SKM-1 treated with dmso at 0.1 percent for 144 hours (cell line): ENCODE data around the gene CLK1.

ENCODE experiments used
- DNase-seq: peaks from one replicate; lab custom pipeline; 2025; ENCODE audit not compliant: unreplicated experiment; lab: John Stamatoyannopoulos, UW

Gene CLK1

GRCh38 chr2:200811333-200812121 lies 52.9 kb downstream of the CLK1 start, which contains the start of gene BZW1:
BZW1 (plus strand) TSS chr2:200811910; CDS start chr2:200813218, 1,308 bp downstream.
- DNase-seq, result peak; percentile 96

DNA sequence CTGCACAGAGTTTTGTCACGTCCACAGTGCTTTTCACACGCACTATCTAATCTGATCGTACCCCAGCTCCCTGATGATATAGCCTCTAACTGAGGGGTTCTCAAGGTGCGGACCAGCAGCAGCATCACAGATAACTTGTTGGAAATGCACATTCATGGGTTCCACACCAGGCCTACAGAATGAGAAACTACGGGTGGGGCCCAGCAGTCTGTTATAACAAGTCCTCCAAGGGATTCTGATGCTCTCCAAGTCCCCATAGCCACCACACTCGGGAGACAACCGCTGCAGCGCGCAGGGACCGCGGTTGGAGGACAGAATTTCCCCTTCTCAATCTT lies 53.5 kb downstream of the CLK1 start:
- no peak for DNase-seq

- DNase-seq, result no peak
These were observed 54.0 kb downstream of the CLK1 start for GRCh38 chr2:200810252-200810997.

GRCh38 chr2:200809506-200810251 lies 54.8 kb downstream of the CLK1 start:
- no peak for DNase-seq
